Erythroblast (primary cell): ENCODE measurements around the gene WDFY2.
A peak's percentile ranks its signal among the peaks of the same experiment; 100 is the strongest.
"Not testable (repeated sequence)": the region's sequence is repeated elsewhere in the genome, so short reads cannot be mapped to it uniquely, and the experiment has no call there.

Experiments used
- DNase-seq, 2 experiments: peaks; one replicate each; lab custom pipeline; 2025; lab: John Stamatoyannopoulos, UW
- GATA1 ChIP-seq: IDR thresholded peaks from 2 replicates; pipeline ENCODE4 v1.6.1; 2011; ENCODE audit warnings: low read depth, mild to moderate bottlenecking, control low read depth, low read length, moderate library complexity
- POLR2A ChIP-seq: IDR thresholded peaks from 2 replicates; pipeline ENCODE4 v1.6.1; 2011; ENCODE audit warnings: mild to moderate bottlenecking, low read length

Gene WDFY2

GRCh38 chr13:51556740-51557139 lies 27.5 kb upstream of the WDFY2 start:
- TF ChIP-seq POLR2A (no peak), GATA1 (no peak)
- DNase-seq = no peak

GRCh38 chr13:51557438-51557837 lies 26.8 kb upstream of the WDFY2 start:
- TF ChIP-seq POLR2A (no peak), GATA1 (no peak)
- no peak for DNase-seq

DNA sequence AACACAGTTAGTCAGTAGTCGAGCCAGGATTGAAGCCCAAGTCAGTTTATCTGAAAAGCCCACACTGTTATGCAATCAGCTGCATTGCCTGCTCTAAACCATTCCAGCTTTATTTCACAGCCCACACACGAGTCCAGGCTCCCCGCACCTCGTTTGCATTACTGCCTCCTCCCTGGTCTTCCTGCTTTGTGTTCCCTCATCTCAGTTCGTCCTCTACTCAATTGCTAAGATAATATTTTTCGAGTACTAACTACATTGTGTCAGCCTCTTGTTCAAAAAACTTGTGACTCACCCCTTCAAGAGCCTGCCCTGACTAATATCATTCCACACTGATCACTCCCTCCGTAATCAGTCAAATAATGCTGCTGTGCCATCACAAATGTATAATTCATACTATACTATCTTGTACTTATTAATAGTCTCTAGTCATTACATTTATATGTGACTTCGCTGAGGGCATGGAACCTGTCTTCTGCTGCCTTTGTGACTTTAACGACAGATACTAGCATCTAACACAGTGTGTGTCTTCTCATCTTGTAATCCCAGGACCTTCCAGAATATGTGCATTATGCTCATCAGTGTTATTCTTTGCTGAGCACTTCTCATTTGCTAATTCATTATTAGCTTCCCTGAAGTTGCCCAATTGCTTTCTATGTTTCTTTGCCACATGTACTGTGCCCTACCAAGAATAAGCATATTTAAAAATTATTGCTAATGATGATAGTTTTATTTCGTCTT lies 26.2 kb upstream of the WDFY2 start:
- TF ChIP-seq GATA1 = no peak
- TF ChIP-seq POLR2A = no peak
- DNase-seq = no peak

GRCh38 chr13:51559946-51560735 lies 24.1 kb upstream of the WDFY2 start:
- no peak for DNase-seq
- no peak for TF ChIP-seq POLR2A
- TF ChIP-seq GATA1 = no peak

GRCh38 chr13:51562011-51562671 lies 22.1 kb upstream of the WDFY2 start:
- no peak for DNase-seq

GRCh38 chr13:51564252-51564651 lies 20.0 kb upstream of the WDFY2 start:
- no peak for TF ChIP-seq GATA1
- DNase-seq = no peak

More at GRCh38 chr13:51562011-51562671, 22.1 kb upstream of the WDFY2 start:
- TF ChIP-seq GATA1 = no peak
- TF ChIP-seq POLR2A = no peak

- no peak for DNase-seq
- no peak for TF ChIP-seq POLR2A
- no peak for TF ChIP-seq GATA1
These were observed 19.6 kb upstream of the WDFY2 start for GRCh38 chr13:51564671-51565070.

GRCh38 chr13:51569001-51569400 lies 15.3 kb upstream of the WDFY2 start:
- not testable (repeated sequence) for DNase-seq

GRCh38 chr13:51576754-51577153 lies 7.5 kb upstream of the WDFY2 start:
- no peak for DNase-seq

DNA sequence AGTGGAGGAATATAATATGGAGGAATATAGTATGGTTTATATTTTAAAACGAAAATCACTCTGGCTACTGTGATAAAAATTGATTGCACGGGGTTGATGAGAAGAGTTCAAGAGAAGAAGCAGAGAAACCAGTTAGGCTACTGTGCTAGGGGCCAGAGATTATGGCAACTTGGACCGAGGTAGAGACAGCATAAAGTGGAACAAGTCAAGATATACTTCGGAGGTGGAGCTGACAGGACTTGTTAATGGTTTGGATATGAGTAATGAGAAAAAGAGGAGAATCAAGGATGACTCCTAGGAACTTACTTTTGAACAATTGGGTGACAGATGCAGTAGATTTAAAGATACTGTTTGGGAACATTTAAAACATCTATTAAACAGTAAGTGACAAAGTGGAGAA lies 6.6 kb upstream of the WDFY2 start:
- TF ChIP-seq GATA1 (no peak), POLR2A (no peak)
- DNase-seq = no peak

More at GRCh38 chr13:51576754-51577153, 7.5 kb upstream of the WDFY2 start:
- TF ChIP-seq POLR2A (no peak), GATA1 (no peak)

GRCh38 chr13:51579676-51580075 lies 4.6 kb upstream of the WDFY2 start:
- DNase-seq = no peak
- TF ChIP-seq POLR2A (no peak), GATA1 (no peak)

DNA sequence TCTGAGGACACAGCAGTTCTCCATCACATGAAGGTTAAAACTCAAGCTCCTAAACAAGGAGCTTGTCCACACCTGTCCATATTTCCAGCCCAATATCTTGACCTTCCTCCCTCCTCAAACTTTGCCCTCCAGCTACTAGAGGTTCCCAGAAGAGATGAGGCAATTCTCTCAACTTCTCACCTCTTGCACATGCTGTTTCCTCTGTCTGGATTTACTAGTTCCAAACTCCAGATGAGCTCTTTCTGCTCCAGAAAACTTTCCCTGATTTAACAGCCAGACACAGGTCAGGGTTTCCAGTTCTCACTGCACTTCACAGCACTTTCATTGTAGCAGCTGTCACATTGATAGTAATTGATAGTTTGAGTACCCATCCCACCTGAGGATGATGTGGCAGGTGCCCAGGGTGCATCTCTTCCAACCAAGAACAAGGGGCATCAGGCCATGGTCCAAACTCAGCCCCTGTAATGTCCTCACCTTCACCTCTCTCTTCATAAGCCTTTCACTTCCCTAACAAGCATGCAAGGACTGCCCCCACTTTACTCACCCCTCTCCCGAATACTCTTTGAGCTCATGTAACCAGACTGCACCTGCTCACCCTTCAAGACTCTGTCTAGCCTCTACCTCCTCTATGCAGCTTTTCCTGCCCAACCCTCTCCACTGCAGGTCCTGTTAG lies 3.0 kb upstream of the WDFY2 start:
- TF ChIP-seq POLR2A (no peak), GATA1 (no peak)
- DNase-seq = no peak

DNA sequence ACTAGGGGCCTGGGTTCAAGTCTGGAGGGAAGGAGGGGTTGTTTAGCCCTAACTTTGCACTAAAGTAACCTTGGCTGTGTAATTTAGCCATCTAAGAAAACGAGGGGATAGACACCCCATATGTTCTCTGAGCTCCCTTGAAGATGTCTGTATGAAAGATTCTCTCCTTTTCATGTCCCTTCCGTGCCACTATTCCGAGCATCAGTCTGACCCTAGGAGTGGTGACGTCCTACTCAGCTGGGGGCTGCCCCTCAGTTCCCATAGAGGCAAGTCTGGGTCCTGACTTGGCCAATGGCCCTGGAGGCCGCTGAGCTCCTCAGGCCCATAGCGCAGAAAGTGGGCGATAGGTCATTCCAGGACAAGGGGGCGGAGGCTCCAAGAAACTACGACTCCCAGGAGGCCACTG lies 790 bp upstream of the WDFY2 start:
- no peak for TF ChIP-seq GATA1
- TF ChIP-seq POLR2A = no peak

DNA sequence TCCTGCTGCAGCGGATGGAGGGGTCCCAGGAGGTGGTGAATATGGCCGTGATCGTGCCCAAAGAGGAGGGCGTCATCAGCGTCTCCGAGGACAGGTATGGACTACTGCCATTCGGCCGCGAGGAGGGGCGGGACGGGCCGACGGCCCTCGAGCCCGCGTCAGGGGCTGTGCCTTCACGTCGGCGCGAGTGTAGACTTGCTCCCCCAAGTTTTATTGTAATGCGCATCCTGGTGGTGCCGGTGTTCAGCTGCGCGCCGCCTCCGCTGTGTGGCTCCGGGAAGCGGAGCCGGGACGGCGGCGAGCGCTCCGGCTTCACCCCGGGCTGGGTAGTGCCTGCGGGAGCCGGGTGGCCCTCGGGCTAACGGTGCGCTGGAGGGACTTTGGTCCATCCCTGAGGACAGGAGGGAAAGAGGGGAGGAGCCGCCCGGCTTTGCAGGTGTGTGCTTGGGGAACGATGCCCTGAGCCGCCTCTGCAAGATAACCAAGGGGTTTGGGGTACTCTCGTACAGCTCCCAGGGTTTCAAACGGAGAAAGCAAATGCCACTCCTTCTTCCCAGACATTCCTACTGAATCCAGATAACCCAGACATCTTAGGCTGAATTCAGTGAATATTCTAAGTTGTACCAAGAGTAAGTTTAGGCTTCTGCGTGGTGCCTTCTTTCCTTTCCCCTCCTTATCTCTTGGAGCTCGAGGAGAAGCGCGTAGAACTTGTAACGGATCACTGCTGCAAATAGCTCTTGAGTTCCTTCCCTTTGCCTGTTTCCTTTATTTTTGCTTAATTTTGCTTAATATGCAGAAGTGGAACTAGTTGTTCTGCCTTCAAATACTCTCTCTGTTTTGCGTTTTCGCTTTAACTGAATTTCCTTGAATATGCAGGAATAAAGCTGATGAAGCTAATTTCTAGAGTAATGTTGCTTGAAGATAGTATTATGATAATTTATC lies 740 bp downstream of the WDFY2 start:
- peak; percentile 77 to 83 for DNase-seq
- no peak for TF ChIP-seq GATA1
- TF ChIP-seq POLR2A = peak; percentile 29

More for the DNA sequence above, 790 bp upstream of the WDFY2 start:
- DNase-seq = no peak
